Endothelial cell of umbilical vein (primary cell): ENCODE measurements around the gene KCNK16. TPM values are rescaled to one million over a fixed set of nuclear protein-coding genes. Genes with fewer than 3 reads are reported as not detected.

Experiments used
- BruUV-seq: library from RNA; stranded (reverse); fragments of 400-500 nt; replicated peaks from 2 replicates; lab custom pipeline; 2021; lab: Mats Ljungman, UMichigan
- CTCF ChIA-PET: fragments of 300-600, 350-600 bp; sonication (Branson Sonifier 250); formaldehyde crosslinking; loops from one replicate; lab custom pipeline; 2021; ENCODE audit warnings: antibody characterized with exemption, inconsistent platforms; lab: Charles Lee
- POLR2A ChIA-PET: fragments of 300-600, 350-600 bp; sonication (Branson Sonifier 250); formaldehyde crosslinking; loops from one replicate; lab custom pipeline; 2021; ENCODE audit warnings: antibody characterized with exemption, inconsistent platforms; lab: Charles Lee
- DNase-seq: peaks from one replicate; pipeline ENCODE4 v3.0.0-alpha.2; 2011; ENCODE audit warnings: low read depth, low spot score
- FAIRE-seq: peaks from 2 replicates; lab custom pipeline; 2011; peaks lifted over from hg19 to GRCh38; lab: Jason Lieb, UNC
- H2AFZ ChIP-seq: 2 replicates; pipeline ENCODE4 v1.6.0; 2012; ENCODE audit warnings: low read depth, low read length, control low read depth, inconsistent platforms
- H3K27ac ChIP-seq: 2 replicates; pipeline ENCODE4 v1.5.1; 2011; ENCODE audit warnings: low read depth, mild to moderate bottlenecking, control low read depth, low read length, moderate library complexity; ENCODE audit not compliant: insufficient read depth
- H3K27me3 ChIP-seq, 2 experiments: 2 replicates each; pipeline versions ENCODE4 v1.6.0 to v1.6.1; 2011; ENCODE audit warnings: low read length in 2 of 2, mixed read lengths in 1 of 2; ENCODE audit not compliant: control insufficient read depth in 2 of 2, insufficient read depth in 2 of 2
- H3K36me3 ChIP-seq, 2 experiments: 2 replicates in 1 of 2; 3 replicates in 1 of 2; pipeline ENCODE4 v1.5.1; 2011; ENCODE audit warnings: low read length in 2 of 2, mild to moderate bottlenecking in 1 of 2, moderate library complexity in 1 of 2; ENCODE audit not compliant: control insufficient read depth in 2 of 2, insufficient read depth in 2 of 2; ENCODE audit errors: extremely low read depth in 1 of 2
- H3K4me1 ChIP-seq: 3 replicates; pipeline ENCODE4 v1.5.1; 2011; ENCODE audit warnings: mild to moderate bottlenecking, low read length; ENCODE audit not compliant: control insufficient read depth, insufficient read depth; ENCODE audit errors: extremely low read depth
- H3K4me2 ChIP-seq: 2 replicates; pipeline ENCODE4 v1.6.1; 2011; ENCODE audit warnings: low read length, control low read depth, mixed read lengths; ENCODE audit not compliant: insufficient read depth
- H3K4me3 ChIP-seq, 3 experiments: fragments of 200-600 bp in 1 of 3; sonication (generic), shearing (Covaris generic) in 1 of 3; replicated peaks in 1 of 3; 2 replicates each; pipeline ENCODE4 v1.5.1; 2011 to 2016; ENCODE audit warnings: control low read depth in 3 of 3, low read length in 3 of 3, mild to moderate bottlenecking in 2 of 3, inconsistent platforms in 1 of 3, low read depth in 1 of 3, moderate library complexity in 1 of 3; ENCODE audit not compliant: insufficient read depth in 1 of 3
- H3K79me2 ChIP-seq: 2 replicates; pipeline ENCODE4 v1.6.0; 2012; ENCODE audit warnings: low read length, inconsistent platforms; ENCODE audit not compliant: control insufficient read depth, insufficient read depth
- H3K9ac ChIP-seq: replicated peaks from 2 replicates; pipeline ENCODE3; 2011; ENCODE audit warnings: low read length, control low read depth; ENCODE audit not compliant: insufficient read depth; ENCODE audit errors: extremely low read depth
- H3K9me1 ChIP-seq: replicated peaks from 3 replicates; pipeline ENCODE4 v1.6.0; 2011; ENCODE audit warnings: mild to moderate bottlenecking, low read length; ENCODE audit not compliant: control insufficient read depth, insufficient read depth; ENCODE audit errors: extremely low read depth
- H3K9me3 ChIP-seq: replicated peaks from 2 replicates; pipeline ENCODE4 v1.5.1; 2012; ENCODE audit warnings: low read length, inconsistent platforms; ENCODE audit not compliant: control insufficient read depth, insufficient read depth
- H4K20me1 ChIP-seq: replicated peaks from 2 replicates; pipeline ENCODE3; 2011; ENCODE audit warnings: mild to moderate bottlenecking, low read length; ENCODE audit not compliant: control insufficient read depth, insufficient read depth; ENCODE audit errors: extremely low read depth
- EZH2 ChIP-seq: IDR thresholded peaks from 2 replicates; pipeline ENCODE4 v1.6.1; 2012; ENCODE audit warnings: borderline replicate concordance, low read depth, mild to moderate bottlenecking, moderate library complexity, low read length, inconsistent platforms; ENCODE audit not compliant: severe bottlenecking
- FOS ChIP-seq: IDR thresholded peaks from 2 replicates; pipeline ENCODE4 v1.6.1; 2011; ENCODE audit warnings: mild to moderate bottlenecking, low read length, moderate library complexity, borderline replicate concordance; ENCODE audit not compliant: insufficient read depth
- GATA2 ChIP-seq: IDR thresholded peaks from 2 replicates; pipeline ENCODE4 v1.7.0; 2011; ENCODE audit warnings: low read depth, mild to moderate bottlenecking, moderate library complexity, mixed read lengths, low read length; ENCODE audit not compliant: insufficient read length, insufficient read depth
- JUN ChIP-seq: IDR thresholded peaks from 2 replicates; pipeline ENCODE4 v1.6.1; 2011; ENCODE audit warnings: borderline replicate concordance, low read depth; ENCODE audit not compliant: insufficient read length, insufficient read depth
- MYC ChIP-seq: IDR thresholded peaks from one replicate; pipeline ENCODE4 v1.6.1; 2011; ENCODE audit warnings: mild to moderate bottlenecking, low read depth, low read length
- POLR2A ChIP-seq: IDR thresholded peaks from 2 replicates; pipeline ENCODE4 v1.6.1; 2012; ENCODE audit warnings: low read depth, mild to moderate bottlenecking, control low read depth, low read length
- POLR2AphosphoS5 ChIP-seq: IDR thresholded peaks from 2 replicates; pipeline ENCODE4 v1.6.1; 2012; ENCODE audit warnings: low read depth, mild to moderate bottlenecking, control low read depth, low read length, moderate library complexity; ENCODE audit not compliant: insufficient read depth
- dilution Hi-C: fragments of 300-500 bp; cut with MboI; formaldehyde crosslinking; loops from one replicate; pipeline ENCODE4 v1.15.0; 2019; ENCODE audit warnings: low sequenced_read_pairs; ENCODE audit not compliant: extremely low pct_ligation_motif_present
- intact Hi-C: fragments of 100-400 bp; cut with micrococcal nuclease; formaldehyde crosslinking; loops from one replicate; pipeline ENCODE4 v1.10.0; 2022
- polyA plus RNA-seq, 4 experiments: library from polyadenylated mRNA; depleted of rRNA in 3 of 4; stranded (reverse) in 3 of 4; unstranded in 1 of 4; fragments of >200 nt; gene quantifications; 2 replicates each; pipeline versions ENCODE4 v1.2.1 to v1.2.3, GENCODE V29; 2011 to 2012; ENCODE audit warnings: missing spikeins in 1 of 4
- total RNA-seq: library from RNA; stranded (reverse); gene quantifications from 2 replicates; pipeline ENCODE4 v1.2.3, GENCODE V29; 2021
- TF ChIP-seq, protein P1 (sequence below), 2 donors: IDR thresholded peaks; 1 replicate in 1 of 2; 2 replicates in 1 of 2; pipeline ENCODE4 v1.5.1; 2011; ENCODE audit warnings: low read length in 2 of 2, mild to moderate bottlenecking in 2 of 2, moderate library complexity in 2 of 2, control low read depth in 1 of 2, inconsistent platforms in 1 of 2, low read depth in 1 of 2; ENCODE audit not compliant: insufficient read depth in 1 of 2; ENCODE audit errors: extremely low read depth in 1 of 2
- TF ChIP-seq, protein P2 (sequence below): IDR thresholded peaks from 2 replicates; pipeline ENCODE4 v1.6.1; 2011; ENCODE audit not compliant: insufficient read depth, insufficient read length

KCNK16 gene
- total and polyA plus RNA-seq, 2 donors (not counting 3 experiments of a cell fraction or from before 2014, with no cell fraction given) = not detected

DNA sequence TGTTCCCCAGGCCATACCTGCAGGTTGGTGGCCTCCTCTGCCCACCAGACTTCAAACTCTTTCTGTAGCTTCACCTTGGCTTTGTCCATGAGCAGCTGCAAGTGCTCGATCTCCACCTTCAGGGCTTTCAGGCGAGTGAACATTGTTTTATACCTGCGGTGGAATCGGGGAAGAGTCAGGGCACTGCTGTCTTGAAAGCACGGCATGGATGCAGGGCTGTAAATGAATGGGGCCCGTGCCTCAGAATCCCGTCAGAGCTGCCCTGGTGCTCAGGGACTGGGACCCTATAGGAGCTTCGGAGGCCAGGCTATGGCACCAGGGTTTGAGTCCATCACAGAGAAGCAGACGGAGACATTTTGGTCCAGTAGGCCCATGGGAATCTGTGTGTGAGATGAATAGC is 37.9 kb upstream of the KCNK16 start:
- CTCF ChIA-PET = no interaction called here

More for the DNA sequence above, 37.9 kb upstream of the KCNK16 start:
- Histone ChIP-seq H3K79me2 (no peaks in the 10 kb centered on the region), H3K9me3 (no peaks in the 10 kb centered on the region), H3K4me3 (no peak overlapping the region), H3K4me2 (no peak overlapping the region), H4K20me1 (no peaks in the 10 kb centered on the region), H3K27me3 (no peaks in the 10 kb centered on the region), H3K9me1 (no peaks in the 10 kb centered on the region), H3K9ac (no peak overlapping the region), H2AFZ (no peak overlapping the region), H3K27ac (no peak overlapping the region), H3K36me3 (no peaks in the 10 kb centered on the region), H3K4me1 (no peaks in the 10 kb centered on the region)
- no TSS peak for BruUV-seq
- no peak for FAIRE-seq
- POLR2A ChIA-PET = no interaction called here
- intact Hi-C loops (no loop called here), dilution Hi-C loops (no loop called here)
- DNase-seq = no peak
- TF ChIP-seq, protein P1, sequence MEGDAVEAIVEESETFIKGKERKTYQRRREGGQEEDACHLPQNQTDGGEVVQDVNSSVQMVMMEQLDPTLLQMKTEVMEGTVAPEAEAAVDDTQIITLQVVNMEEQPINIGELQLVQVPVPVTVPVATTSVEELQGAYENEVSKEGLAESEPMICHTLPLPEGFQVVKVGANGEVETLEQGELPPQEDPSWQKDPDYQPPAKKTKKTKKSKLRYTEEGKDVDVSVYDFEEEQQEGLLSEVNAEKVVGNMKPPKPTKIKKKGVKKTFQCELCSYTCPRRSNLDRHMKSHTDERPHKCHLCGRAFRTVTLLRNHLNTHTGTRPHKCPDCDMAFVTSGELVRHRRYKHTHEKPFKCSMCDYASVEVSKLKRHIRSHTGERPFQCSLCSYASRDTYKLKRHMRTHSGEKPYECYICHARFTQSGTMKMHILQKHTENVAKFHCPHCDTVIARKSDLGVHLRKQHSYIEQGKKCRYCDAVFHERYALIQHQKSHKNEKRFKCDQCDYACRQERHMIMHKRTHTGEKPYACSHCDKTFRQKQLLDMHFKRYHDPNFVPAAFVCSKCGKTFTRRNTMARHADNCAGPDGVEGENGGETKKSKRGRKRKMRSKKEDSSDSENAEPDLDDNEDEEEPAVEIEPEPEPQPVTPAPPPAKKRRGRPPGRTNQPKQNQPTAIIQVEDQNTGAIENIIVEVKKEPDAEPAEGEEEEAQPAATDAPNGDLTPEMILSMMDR (IDR thresholded peaks at IDR 0.05; ENCODE audit: extremely low read depth in 1 of 2, insufficient read depth in 1 of 2, low read depth in 1 of 2, low read length in 2 of 2) = no peak
- TF ChIP-seq FOS = no peak
- TF ChIP-seq, protein P2, sequence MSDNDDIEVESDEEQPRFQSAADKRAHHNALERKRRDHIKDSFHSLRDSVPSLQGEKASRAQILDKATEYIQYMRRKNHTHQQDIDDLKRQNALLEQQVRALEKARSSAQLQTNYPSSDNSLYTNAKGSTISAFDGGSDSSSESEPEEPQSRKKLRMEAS = no peak
- no peak for TF ChIP-seq JUN
- no peak for TF ChIP-seq POLR2A
- TF ChIP-seq GATA2 = no peak
- TF ChIP-seq EZH2 = no peak
- TF ChIP-seq POLR2AphosphoS5 = no peak
- no peak for TF ChIP-seq MYC
